Transverse colon (tissue), 3 donors: ENCODE measurements around the gene VPS11.
"Not testable (repeated sequence)": the region's sequence is repeated elsewhere in the genome, so short reads cannot be mapped to it uniquely, and the experiment has no call there.

ENCODE experiments used
- EP300 ChIP-seq: sonication (generic); formaldehyde crosslinking; IDR thresholded peaks from one replicate; pipeline ENCODE4 v1.6.1; 2017; ENCODE audit warnings: antibody characterized with exemption, low read depth
- TF ChIP-seq, protein P1 (sequence below), 5 experiments: fragments of 200-600 bp in 3 of 5; fragments of 450-650 bp in 2 of 5; sonication (generic) in 3 of 5; IDR thresholded peaks; 1 replicate in 2 of 5; 2 replicates in 3 of 5; pipeline ENCODE4 v1.5.1; 2016 to 2017; ENCODE audit warnings: antibody characterized with exemption in 5 of 5, inconsistent platforms in 3 of 5, mild to moderate bottlenecking in 2 of 5, moderate library complexity in 1 of 5

DNA sequence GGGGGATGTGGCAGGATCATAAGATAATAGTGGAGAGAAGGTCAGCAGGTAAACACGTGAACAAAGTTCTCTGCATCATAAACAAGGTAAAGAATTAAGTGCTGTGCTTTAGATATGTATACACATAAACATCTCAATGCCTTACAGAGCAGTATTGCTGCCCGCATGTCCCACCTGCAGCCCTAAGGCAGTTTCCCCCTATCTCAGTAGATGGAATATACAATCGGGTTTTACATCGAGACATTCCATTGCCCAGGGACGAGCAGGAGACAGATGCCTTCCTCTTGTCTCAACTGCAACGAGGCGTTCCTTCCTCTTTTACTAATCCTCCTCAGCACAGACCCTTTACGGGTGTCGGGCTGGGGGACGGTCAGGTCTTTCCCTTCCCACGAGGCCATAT lies 28.1 kb upstream of the VPS11 start:
- TF ChIP-seq EP300, result not testable (repeated sequence)
- TF ChIP-seq, protein P1, sequence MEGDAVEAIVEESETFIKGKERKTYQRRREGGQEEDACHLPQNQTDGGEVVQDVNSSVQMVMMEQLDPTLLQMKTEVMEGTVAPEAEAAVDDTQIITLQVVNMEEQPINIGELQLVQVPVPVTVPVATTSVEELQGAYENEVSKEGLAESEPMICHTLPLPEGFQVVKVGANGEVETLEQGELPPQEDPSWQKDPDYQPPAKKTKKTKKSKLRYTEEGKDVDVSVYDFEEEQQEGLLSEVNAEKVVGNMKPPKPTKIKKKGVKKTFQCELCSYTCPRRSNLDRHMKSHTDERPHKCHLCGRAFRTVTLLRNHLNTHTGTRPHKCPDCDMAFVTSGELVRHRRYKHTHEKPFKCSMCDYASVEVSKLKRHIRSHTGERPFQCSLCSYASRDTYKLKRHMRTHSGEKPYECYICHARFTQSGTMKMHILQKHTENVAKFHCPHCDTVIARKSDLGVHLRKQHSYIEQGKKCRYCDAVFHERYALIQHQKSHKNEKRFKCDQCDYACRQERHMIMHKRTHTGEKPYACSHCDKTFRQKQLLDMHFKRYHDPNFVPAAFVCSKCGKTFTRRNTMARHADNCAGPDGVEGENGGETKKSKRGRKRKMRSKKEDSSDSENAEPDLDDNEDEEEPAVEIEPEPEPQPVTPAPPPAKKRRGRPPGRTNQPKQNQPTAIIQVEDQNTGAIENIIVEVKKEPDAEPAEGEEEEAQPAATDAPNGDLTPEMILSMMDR (IDR thresholded peaks at IDR 0.05), result not testable (repeated sequence)
